ENCODE measurements around the gene HDAC10.

DNA sequence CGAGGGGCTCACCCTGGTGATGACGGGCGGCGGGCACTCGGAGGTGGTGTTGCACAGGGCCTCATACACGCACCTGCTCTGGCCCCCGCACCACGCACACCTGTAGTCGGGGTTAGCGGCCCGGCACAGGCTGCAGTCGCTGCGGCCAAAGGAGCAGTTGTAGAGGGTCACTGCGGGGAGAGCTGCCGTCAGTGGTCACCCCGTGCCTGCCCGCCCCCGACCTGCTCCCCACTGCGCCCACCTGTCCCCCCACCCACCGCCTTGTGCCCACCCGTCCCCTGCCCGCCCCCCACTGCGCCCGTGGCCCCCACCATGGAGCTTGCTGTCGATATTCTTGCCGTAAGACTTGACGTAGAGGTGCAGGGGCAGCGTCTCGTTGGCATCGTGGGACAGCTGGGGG is 32.8 kb upstream of the HDAC10 start:
- TF ChIP-seq, protein P1, sequence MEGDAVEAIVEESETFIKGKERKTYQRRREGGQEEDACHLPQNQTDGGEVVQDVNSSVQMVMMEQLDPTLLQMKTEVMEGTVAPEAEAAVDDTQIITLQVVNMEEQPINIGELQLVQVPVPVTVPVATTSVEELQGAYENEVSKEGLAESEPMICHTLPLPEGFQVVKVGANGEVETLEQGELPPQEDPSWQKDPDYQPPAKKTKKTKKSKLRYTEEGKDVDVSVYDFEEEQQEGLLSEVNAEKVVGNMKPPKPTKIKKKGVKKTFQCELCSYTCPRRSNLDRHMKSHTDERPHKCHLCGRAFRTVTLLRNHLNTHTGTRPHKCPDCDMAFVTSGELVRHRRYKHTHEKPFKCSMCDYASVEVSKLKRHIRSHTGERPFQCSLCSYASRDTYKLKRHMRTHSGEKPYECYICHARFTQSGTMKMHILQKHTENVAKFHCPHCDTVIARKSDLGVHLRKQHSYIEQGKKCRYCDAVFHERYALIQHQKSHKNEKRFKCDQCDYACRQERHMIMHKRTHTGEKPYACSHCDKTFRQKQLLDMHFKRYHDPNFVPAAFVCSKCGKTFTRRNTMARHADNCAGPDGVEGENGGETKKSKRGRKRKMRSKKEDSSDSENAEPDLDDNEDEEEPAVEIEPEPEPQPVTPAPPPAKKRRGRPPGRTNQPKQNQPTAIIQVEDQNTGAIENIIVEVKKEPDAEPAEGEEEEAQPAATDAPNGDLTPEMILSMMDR (IDR thresholded peaks at IDR 0.05) = no peak
- TF ChIP-seq POLR2A (IDR thresholded peaks at IDR 0.05) (no peak), EP300 (IDR thresholded peaks at IDR 0.05) (no peak), POLR2AphosphoS5 (IDR thresholded peaks at IDR 0.05) (no peak)
